Measurements from ENCODE around the gene NR0B1.

The NR0B1 gene

DNA sequence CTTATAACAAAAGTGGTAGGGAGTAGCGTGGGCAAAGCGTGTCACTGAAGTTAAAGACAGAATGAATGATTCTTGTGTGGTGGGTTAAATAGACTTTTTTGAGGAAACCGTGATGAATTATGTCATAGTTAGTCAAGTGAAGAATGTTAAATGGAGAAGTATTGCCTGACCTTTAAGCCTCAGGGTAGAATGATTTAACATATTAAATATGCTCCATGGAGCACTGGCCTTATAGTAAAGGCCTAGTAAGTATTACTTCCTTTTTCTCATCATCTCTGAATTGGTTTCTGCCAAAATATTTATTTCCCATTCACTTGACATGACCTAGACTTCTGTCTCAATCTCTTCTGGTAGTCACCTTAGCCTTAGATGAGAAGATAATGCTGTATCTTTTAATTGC, 38.6 kb downstream of the NR0B1 start:
- no peak for DNase-seq (ENCODE audit: low spot score)

DNA sequence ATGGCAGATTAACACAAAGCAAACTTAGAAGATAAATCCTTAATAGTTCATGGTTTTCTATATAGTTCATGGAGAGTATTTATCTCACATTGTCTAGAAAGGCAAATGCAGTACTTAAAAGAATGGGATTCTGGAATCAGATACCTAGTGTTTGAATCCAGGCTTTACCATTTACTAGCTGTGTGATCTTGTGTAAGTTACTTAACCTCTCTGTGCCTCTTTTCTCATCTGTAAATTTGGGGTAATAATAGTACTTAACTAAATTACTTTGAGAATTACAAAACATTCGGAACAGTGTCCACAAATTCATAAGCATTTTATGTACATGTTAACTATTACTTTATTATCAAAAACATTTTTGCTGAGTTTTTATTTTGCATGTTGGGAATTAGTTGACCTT, 46.4 kb downstream of the NR0B1 start:
- DNase-seq (ENCODE audit: low spot score), result no peak

DNA sequence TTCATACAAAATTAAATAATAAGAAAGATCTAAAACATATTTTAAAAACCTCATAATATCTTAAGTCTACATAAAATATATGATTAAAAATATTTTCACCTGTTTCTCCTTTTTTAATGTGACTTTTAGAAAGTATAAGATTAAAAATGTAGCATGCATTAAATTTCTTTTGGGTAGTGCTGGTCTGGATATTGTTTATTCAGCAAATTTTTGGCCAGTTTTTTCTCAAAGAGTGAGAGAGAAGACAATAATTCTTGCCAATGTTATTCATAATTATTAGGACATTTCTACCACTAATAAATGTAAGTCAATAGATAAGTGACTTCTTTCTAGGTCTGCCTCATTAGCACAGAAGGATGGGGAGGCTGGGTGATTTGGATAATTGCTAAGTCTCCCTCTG, 48.2 kb downstream of the NR0B1 start:
- no peak for DNase-seq (ENCODE audit: low spot score)

- DNase-seq (ENCODE audit: low spot score), result no peak
Measured at GRCh38 chrX:30259927-30260326, 49.3 kb downstream of the NR0B1 start.
